Right ventricle myocardium superior (tissue), 1 donor: ENCODE measurements around the gene RANBP10. TPM values are rescaled to one million over a fixed set of nuclear protein-coding genes. Genes with fewer than 3 reads are reported as not detected.

ENCODE experiments used
- ATAC-seq: fragments of 200-7000 bp; cut with Tn5 transposase; one replicate; pipeline ENCODE4 v1.9.1; 2020; ENCODE audit warnings: mild to moderate bottlenecking; ENCODE audit not compliant: poor library complexity
- DNase-seq: peaks from one replicate; pipeline ENCODE4 v3.0.0-alpha.2; 2020
- intact Hi-C: fragments of 100-400 bp; cut with DNase I; formaldehyde crosslinking; loops from one replicate; pipeline ENCODE4 v1.11.2; 2022
- total RNA-seq: library from RNA; stranded (reverse); fragmentation: NEBNext Ultra II Directional; extraction: Animal tissue kit (Norgen Biotek cat#: 25700); gene quantifications from one replicate; pipeline ENCODE4 v1.2.1, GENCODE V29; 2021
- donor health status: DM: no; HTN: yes; CAD: no; lungs with severe emphysema.

The RANBP10 gene
- total RNA-seq, 1 donor from 2014 or later = 10.9 TPM

- intact Hi-C loops = no loop called here
- no peak for DNase-seq
Measured at GRCh38 chr16:67727521-67728485, 78.6 kb downstream of the RANBP10 start.

DNA sequence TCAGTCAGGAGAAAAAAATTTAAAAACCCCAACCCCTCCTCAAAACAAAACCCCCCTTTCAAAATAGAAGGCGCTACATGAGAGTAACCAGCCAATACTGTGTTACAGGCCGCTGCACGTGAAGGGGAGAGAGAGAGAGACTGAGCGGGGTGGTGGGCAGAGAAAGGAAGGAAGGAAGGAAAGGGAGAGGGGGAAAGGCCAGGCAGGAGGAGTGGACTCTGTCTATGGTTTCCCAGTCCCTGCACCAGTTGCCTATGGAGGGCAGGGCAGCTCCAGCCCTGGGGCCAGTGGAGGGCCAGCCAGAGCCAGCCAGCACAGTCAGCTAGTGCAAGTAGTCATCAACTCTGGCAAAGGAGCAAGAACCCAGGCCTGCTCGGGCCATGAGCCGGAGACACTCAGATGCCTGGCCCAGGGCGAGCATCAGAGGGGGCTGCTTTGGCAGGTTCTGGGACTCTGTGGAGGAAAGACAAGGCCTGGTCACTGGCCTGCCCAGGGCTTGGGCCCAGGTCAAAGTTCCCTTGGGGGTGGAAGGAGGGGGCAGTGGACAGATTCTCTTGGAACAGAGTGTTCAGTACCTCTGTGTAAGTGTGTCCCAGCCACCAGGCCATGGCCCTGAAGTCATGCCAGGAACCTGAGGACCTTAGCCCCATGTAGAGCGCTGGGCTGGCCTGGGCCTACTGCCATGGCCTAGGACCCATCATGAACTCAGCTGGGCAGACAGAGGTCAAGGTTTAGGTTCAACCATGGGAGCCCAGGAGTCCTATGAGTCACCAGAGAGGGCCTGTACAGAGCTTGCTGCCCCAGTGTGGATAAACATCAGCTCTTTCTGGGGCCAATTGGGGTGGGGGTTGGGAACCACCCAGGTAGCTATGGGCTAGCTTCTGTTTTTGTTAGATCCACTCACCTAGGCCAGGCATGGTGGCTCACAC is 80.0 kb downstream of the RANBP10 start:
- DNase-seq (no peak), ATAC-seq (peak; percentile 25)
- intact Hi-C loops = no loop called here

More at GRCh38 chr16:67727521-67728485, 78.6 kb downstream of the RANBP10 start:
- ATAC-seq = no peak

DNA sequence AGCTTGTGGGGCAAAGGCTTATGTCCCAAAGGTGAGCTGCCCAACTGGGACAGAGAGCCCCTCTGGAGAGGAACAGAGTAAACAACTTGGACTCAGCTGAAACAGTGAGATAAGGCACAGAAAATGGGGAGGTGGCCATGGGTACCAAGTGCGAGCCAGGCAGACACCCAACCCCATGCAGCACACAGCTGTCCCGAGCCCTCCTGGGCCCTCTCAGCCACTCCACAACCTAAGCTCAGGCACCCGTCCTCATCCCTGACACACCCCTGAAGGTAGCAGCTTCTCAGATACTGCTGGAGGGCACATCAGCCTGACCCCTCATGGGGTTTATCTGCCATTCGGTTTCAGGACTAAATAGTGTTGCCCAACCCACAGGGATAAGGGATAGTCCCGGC is 82.5 kb downstream of the RANBP10 start:
- intact Hi-C loops = no loop called here
- no peak for ATAC-seq
- DNase-seq = no peak

DNA sequence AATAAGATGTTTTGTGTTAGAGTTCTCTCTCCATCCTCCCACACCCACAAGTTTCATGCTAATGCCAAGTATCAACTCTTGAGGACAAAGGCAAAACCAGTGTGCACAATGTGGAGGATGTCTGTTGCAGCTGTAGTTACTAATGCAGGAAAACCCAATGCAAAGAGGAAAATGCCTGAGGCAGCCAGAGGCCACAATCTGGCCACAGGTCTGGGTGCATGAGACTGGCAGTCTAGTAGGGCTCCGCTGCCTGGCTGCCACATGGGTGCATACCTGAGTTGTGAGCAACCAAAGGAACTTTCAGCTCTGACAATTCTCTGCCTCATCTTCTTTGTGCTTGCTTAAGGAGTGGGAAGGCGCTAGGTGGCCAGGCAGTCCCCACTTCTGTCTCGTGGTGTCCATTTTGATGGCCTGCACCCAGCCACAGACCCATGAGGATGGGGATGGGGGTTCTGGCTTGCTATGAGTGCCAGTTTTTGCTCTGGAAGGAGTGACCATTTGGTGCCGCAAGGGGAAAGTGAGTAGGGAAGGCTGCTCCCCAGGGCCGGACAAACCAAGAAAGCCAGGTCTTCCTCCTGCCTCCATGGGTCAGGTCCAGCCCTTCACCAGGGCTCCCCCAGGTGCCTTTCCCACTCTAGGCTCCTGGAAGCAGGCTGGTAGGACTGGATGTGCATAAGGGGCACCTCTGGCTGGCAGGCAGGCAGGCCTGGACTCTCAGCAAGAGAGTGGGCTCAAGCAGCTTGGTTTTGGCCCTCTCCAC is 83.0 kb downstream of the RANBP10 start:
- ATAC-seq (no peak), DNase-seq (no peak)
- intact Hi-C loops = no loop called here

- DNase-seq (no peak), ATAC-seq (no peak)
- intact Hi-C loops = no loop called here
Measured at GRCh38 chr16:67720236-67720635, 86.1 kb downstream of the RANBP10 start.

GRCh38 chr16:67719778-67720144 is 86.6 kb downstream of the RANBP10 start:
- intact Hi-C loops = no loop called here
- no peak for DNase-seq
- peak; percentile 73 for ATAC-seq

- intact Hi-C loops = no loop called here
- DNase-seq (peak; percentile 98), ATAC-seq (peak; percentile 100)
Measured at GRCh38 chr16:67719048-67719777, 87.1 kb downstream of the RANBP10 start, which contains the start of gene GFOD2. Gene GFOD2 (minus strand): TSS chr16:67719316. CDS start chr16:67685715, 33,601 bp downstream.

DNA sequence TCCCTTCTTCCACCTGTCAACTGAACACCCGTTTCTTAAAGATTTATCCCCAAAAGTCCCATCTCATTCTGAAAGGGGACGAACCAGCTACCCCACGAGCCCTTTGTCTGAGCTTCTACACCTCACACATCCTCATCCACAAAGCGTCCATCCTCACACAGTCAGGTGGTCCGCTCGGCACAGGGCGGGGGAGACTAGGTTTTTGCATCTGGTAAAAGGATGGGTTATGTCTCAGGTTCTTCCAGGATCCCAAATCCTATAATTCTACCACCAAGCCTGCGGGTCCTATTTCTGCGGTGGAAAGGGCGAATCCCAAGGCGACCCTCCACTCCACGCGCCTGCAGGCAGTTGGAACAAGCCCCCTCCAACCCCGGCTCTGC is 87.7 kb downstream of the RANBP10 start:
- DNase-seq = no peak
- intact Hi-C loops = no loop called here
- ATAC-seq = peak; percentile 1

DNA sequence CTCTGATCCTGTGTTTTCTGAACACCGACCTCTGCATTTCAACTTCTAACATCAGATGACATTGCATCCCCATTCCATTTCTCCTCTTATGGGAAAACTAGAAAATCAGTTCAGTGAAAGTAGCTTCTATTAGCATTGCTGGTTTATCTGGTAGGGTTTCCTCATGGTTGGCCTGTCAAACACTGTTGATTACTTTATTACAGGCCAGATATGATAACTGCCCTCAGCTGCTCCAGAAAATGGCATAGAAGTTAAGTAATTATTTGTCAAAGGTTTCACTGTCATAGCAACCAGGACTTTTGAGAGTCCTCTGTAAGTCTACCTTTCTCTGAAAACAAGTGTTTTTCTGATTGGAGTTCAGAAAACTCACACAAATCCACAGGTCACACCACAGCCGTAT is 90.3 kb downstream of the RANBP10 start:
- no peak for ATAC-seq
- intact Hi-C loops = no loop called here
- DNase-seq = no peak

DNA sequence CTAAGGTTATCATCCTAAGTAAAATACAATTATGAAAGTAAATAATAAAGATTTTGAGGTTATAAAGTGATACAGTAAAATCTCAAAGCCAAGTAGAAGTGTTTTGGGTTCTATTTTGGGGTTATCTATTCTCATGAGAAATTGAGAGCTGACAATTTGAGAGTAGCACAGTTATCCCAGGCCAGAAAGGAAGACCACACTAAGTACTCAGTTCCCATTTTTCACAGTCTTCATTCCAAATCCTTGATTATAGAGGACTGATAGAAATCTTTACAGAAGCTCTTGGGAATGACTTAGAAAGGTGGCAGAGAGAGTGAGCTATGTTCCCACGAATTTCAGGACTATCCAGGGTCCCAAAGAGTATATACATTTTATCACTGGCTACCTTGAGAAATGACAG is 91.8 kb downstream of the RANBP10 start:
- intact Hi-C loops = no loop called here
- DNase-seq (no peak), ATAC-seq (no peak)

- ATAC-seq = no peak
- intact Hi-C loops = no loop called here
Measured at GRCh38 chr16:67713647-67714273, 92.6 kb downstream of the RANBP10 start.

DNA sequence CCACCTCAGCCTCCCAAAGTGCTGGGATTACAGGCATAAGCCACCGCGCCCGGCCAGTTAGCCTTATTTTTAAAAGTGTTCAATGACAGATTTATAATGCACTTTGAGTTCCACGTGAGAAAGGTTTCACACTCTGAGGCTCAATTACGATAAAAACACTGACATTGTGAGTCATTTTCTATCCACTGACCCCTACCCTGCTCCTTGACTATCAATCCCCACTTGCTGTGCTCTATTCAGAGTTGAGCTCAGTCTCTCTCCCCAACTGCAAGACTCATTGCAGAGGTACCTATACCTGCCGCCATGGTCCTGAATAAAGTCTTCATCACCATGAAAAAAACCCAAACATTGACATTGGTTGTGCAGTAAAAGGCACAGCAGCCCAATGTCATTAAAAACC is 95.8 kb downstream of the RANBP10 start:
- DNase-seq (no peak), ATAC-seq (no peak)
- intact Hi-C loops = no loop called here

More at GRCh38 chr16:67713647-67714273, 92.6 kb downstream of the RANBP10 start:
- no peak for DNase-seq

GRCh38 chr16:67709050-67709449 is 97.3 kb downstream of the RANBP10 start:
- DNase-seq (no peak), ATAC-seq (no peak)
- intact Hi-C loops = no loop called here

DNA sequence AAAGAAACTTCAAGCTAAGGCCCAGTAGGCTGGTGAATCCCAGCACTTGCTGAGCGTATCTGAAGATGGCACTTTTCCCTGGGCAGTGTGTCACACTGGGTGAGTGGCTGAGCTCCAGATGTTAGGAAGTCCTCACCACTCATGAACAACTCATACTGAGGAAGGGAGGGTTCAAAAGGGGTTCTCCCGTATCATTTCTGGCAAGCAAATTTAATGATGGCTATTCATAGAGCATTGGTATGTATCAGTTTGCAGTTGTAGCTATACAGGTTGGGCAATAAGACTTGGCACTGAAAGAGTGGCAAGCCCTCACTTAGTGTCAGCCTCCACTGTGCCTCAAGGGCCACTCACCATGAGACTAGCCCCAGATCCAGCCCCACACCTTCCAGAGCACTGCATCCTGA is 98.0 kb downstream of the RANBP10 start:
- intact Hi-C loops = no loop called here
- ATAC-seq = no peak
- DNase-seq = no peak

DNA sequence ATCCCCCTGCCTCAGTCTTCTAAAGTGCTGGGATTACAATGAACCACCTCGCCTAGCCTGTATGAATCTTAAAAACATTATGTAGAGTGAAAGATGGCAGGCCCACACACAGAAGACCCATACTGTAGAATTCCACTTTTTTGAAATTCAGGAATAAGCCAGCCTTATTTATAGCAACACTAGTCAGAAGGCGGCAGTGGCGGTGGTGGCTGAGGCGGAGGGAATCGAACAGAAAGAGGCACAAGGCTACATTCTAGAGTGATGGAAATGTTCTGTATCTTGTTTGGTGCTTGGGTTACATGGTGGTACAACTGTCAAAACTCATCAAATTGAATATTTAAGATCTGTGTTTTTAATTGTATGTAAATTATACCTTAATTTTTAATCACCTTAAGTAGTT is 98.6 kb downstream of the RANBP10 start:
- intact Hi-C loops = no loop called here
- DNase-seq (no peak), ATAC-seq (no peak)

GRCh38 chr16:67707210-67707609 is 99.2 kb downstream of the RANBP10 start:
- no peak for ATAC-seq
- intact Hi-C loops = no loop called here
- no peak for DNase-seq

GRCh38 chr16:67704110-67704509 is 102.2 kb downstream of the RANBP10 start:
- ATAC-seq = no peak
- intact Hi-C loops = no loop called here
- DNase-seq = no peak

DNA sequence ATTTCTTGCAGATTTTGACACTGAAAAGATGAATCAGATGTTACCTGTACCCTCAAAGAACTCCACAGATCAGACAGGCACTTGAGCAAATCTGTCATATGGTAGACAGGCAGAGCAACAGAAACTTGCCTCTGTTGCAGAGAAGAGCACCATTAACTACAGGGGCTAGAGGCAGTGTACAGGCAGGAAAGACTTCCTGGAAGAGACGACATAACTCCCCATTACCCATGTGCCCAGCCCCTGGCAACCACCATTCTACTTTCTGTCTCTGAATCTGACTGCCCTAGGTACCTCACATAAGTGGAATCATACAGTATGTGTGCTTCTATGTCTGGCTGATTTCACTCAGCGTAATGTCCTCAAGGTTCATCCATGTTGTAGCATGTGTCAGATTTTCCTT is 102.7 kb downstream of the RANBP10 start:
- DNase-seq (no peak), ATAC-seq (no peak)
- intact Hi-C loops = no loop called here
